ENCODE results near the gene NKAIN2. TPM values are rescaled to one million over a fixed set of nuclear protein-coding genes. Genes with fewer than 3 reads are reported as not detected.

NKAIN2 gene
- polyA plus RNA-seq, 1 donor (not counting 4 experiments of a cell fraction or from before 2014, with no cell fraction given) = 0.13 TPM

- no peak overlapping the region for H3K4me3 ChIP-seq (ENCODE audit: control insufficient read depth in 2 of 3, extremely low read depth in 1 of 3, insufficient read depth in 2 of 3, low read depth in 1 of 3, low read length in 3 of 3)
- H2AFZ ChIP-seq (ENCODE audit: control insufficient read depth, low read length) = no peak overlapping the region
- no peaks in the 10 kb centered on the region for H4K20me1 ChIP-seq (ENCODE audit: control insufficient read depth, extremely low read depth, insufficient read depth, low read length)
- DNase-seq (ENCODE audit: low read depth, low spot score) = no peak
- dilution Hi-C loops (cut with MboI; ENCODE audit: extremely low pct_ligation_motif_present, low sequenced_read_pairs) = no loop called here
- H3K36me3 ChIP-seq (ENCODE audit: control insufficient read depth in 2 of 2, extremely low read depth in 1 of 2, insufficient read depth in 2 of 2, low read length in 2 of 2) = no peaks in the 10 kb centered on the region
- no peak overlapping the region for H3K4me2 ChIP-seq (ENCODE audit: control insufficient read depth, extremely low read depth, insufficient read depth, low read depth, low read length)
- H3K79me2 ChIP-seq (ENCODE audit: control insufficient read depth, insufficient read depth, low read length) = no peaks in the 10 kb centered on the region
- H3K9ac ChIP-seq (ENCODE audit: control insufficient read depth, extremely low read depth, insufficient read depth, low read length) = no peak overlapping the region
- FAIRE-seq = no peak
- no peak overlapping the region for H3K27ac ChIP-seq (ENCODE audit: control insufficient read depth, insufficient read depth, low read length)
- TF ChIP-seq CTCF (optimal IDR thresholded peaks at IDR 0.05 in 1 of 3, IDR thresholded peaks at IDR 0.05 in 1 of 3, conservative IDR thresholded peaks at IDR 0.05 in 1 of 3; ENCODE audit: extremely low read depth in 1 of 3, insufficient read depth in 2 of 3, low read length in 3 of 3) (no peak), EZH2 (IDR thresholded peaks at IDR 0.05; ENCODE audit: low read length) (no peak)
- no peaks in the 10 kb centered on the region for H3K9me3 ChIP-seq (ENCODE audit: control insufficient read depth, low read depth, low read length)
- no peaks in the 10 kb centered on the region for H3K27me3 ChIP-seq (ENCODE audit: control insufficient read depth, extremely low read depth, insufficient read depth, low read length)
- H3K4me1 ChIP-seq (ENCODE audit: control insufficient read depth, extremely low read depth, insufficient read depth, low read length) = no peaks in the 10 kb centered on the region
- H3K9me1 ChIP-seq (ENCODE audit: control insufficient read depth, extremely low read depth, insufficient read depth, low read length) = no peaks in the 10 kb centered on the region
Measured at GRCh38 chr6:124090491-124090890, 286.8 kb downstream of the NKAIN2 start.

GRCh38 chr6:124099520-124099919 is 295.9 kb downstream of the NKAIN2 start:
- H3K9me3 ChIP-seq (ENCODE audit: control insufficient read depth, low read depth, low read length) = no peaks in the 10 kb centered on the region
- H3K9ac ChIP-seq (ENCODE audit: control insufficient read depth, extremely low read depth, insufficient read depth, low read length) = no peak overlapping the region
- no peak overlapping the region for H3K27ac ChIP-seq (ENCODE audit: control insufficient read depth, insufficient read depth, low read length)
- no peaks in the 10 kb centered on the region for H3K36me3 ChIP-seq (ENCODE audit: control insufficient read depth in 2 of 2, extremely low read depth in 1 of 2, insufficient read depth in 2 of 2, low read length in 2 of 2)
- H3K4me1 ChIP-seq (ENCODE audit: control insufficient read depth, extremely low read depth, insufficient read depth, low read length) = no peaks in the 10 kb centered on the region
- H3K27me3 ChIP-seq (ENCODE audit: control insufficient read depth, extremely low read depth, insufficient read depth, low read length) = no peaks in the 10 kb centered on the region
- dilution Hi-C loops (cut with MboI; ENCODE audit: extremely low pct_ligation_motif_present, low sequenced_read_pairs) = no loop called here
- no peak overlapping the region for H2AFZ ChIP-seq (ENCODE audit: control insufficient read depth, low read length)
- FAIRE-seq (no peak), DNase-seq (ENCODE audit: low read depth, low spot score) (no peak)
- H3K4me2 ChIP-seq (ENCODE audit: control insufficient read depth, extremely low read depth, insufficient read depth, low read depth, low read length) = no peak overlapping the region
- no peak overlapping the region for H3K4me3 ChIP-seq (ENCODE audit: control insufficient read depth in 2 of 3, extremely low read depth in 1 of 3, insufficient read depth in 2 of 3, low read depth in 1 of 3, low read length in 3 of 3)
- no peak for TF ChIP-seq CTCF (optimal IDR thresholded peaks at IDR 0.05 in 1 of 3, IDR thresholded peaks at IDR 0.05 in 1 of 3, conservative IDR thresholded peaks at IDR 0.05 in 1 of 3; ENCODE audit: extremely low read depth in 1 of 3, insufficient read depth in 2 of 3, low read length in 3 of 3)
- TF ChIP-seq EZH2 (IDR thresholded peaks at IDR 0.05; ENCODE audit: low read length) = no peak
- no peaks in the 10 kb centered on the region for H4K20me1 ChIP-seq (ENCODE audit: control insufficient read depth, extremely low read depth, insufficient read depth, low read length)
- no peaks in the 10 kb centered on the region for H3K79me2 ChIP-seq (ENCODE audit: control insufficient read depth, insufficient read depth, low read length)
- H3K9me1 ChIP-seq (ENCODE audit: control insufficient read depth, extremely low read depth, insufficient read depth, low read length) = no peaks in the 10 kb centered on the region
